Hepatic stellate cell (primary cell): ENCODE measurements around the gene ZNF431.
"Not testable (repeated sequence)": the region's sequence is repeated elsewhere in the genome, so short reads cannot be mapped to it uniquely, and the experiment has no call there.

Experiments
- DNase-seq: peaks from one replicate; pipeline ENCODE4 v3.0.0; 2011; ENCODE audit warnings: low spot score

ZNF431 gene

DNA sequence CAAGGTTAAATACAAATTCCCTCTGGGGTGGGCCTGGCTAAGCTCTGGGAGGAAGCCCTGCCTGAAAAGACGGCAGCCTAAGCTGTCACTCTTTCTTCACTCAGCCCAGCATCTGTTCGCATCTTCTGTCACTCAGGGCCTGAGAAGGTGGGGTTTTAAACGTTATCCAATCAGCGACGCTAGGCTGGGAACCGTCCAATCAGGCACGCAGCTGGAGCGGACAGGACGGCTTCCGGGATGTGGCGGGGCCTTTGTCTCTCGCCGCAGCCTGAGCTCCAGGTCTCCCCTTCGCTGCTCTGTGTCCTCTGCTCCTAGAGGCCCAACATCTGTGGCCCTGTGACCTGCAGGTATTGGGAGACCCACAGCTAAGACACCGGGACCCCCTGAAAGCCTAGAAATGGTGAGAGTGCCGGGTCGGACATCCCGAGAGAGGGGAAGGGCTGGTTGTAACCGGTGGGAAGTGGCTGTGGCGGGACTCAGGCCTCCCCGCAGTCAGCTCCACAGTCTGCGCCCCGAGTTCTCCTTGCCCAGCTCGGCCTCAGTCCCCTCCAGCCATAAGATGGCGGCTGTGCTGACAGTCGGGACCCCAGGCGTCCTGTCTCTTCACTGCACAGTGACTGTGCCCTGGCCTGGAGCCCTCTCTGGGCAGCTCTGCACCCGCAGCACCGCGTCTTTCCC lies at the start of gene ZNF431:
Gene ZNF431 (plus strand): TSS at position 254 of the 678 bp plus-strand sequence. CDS start 144 bp downstream, at position 398.
- DNase-seq = peak; percentile 86

DNA sequence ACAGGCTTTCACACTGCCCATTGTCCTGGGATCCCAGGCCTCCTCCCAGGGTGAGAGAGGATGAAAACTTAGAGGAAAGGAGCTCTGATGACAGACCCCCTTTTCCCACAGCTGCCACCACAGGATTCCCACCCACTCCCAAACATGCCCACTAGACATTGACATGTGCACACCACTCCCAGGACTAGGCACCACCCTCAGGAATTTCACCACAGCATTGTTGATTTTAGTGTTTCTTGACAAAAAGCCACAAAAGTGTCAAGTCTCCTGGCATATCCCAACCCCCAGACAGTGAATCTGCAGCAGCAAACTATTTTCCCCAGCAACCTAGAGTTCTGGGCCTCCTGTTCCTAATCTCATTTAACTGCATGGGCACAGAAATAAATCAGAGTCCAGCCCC lies 49.7 kb upstream of the ZNF431 start:
- no peak for DNase-seq

GRCh38 chr19:21094347-21095025 lies 47.4 kb upstream of the ZNF431 start:
- no peak for DNase-seq

GRCh38 chr19:21098291-21098690 lies 43.5 kb upstream of the ZNF431 start:
- no peak for DNase-seq

DNA sequence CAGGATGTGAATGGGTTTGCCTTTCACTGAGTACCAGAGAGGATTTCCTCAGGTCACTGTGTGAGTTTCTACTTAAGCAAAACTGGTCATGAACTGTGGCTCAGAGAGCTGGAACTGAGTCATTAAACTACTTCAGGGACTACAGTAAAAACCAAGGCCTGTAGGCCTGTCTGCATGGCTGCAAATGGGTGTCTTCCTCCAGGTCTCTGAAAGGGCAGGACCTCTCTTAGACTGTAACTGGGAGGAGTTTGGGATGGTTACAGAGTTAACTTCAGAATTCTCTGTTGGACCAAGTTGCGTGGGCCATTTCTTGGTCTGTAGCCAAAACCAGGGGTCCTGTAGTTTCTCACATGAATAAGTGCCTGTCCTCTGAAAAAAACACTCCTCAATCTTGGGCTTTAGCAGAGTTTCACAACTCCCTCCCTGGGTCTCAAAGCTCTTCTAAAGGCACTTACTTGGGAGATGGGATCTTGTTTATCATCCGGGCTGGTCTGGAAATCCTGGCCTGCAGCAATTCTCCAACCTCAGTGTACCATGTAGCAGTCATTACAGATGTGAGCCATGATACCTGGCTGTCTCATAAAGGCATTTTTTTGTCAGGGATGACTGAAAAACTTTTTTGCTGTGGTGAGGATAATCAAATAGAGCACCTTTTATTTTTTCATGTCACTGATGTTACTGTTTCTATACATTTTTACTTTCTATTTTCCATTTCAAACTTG lies 40.2 kb upstream of the ZNF431 start:
- no peak for DNase-seq

DNA sequence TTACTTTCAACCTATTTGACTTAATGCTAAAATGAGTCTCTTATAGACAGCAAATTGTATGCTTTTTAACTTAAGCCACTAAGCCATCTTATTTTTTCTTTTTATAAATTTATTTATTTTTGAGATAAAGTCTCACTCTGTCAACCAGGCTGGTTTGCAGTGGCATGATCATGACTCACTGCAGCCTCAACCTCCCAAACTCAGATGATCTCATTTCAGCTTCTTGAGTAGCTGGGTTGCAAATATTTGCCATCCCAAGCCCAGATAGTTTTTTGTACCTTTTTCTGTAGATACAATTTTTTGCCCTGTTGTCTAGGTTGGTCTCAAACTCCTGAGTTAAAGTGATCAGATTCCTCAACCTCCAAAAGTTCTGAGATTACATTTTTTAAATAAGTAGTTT lies 32.7 kb upstream of the ZNF431 start:
- no peak for DNase-seq

DNA sequence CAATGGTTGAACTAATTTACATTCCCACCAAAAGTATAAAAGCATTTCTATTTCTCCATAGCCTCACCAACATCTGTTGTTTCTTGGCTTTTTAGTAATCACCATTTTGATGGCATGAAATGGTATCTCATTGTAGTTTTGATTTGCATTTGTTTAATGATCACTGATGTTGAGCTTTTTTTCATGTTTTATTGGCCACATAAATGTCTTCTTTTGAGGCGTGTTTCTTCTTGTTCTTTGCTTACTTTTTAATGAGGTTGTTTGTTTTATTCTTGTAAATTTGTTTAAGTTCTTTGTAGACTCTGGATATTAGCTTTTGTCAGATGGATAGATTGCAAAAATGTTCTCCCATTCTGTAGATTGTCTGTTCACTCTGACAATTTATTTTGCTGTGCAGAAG lies 31.7 kb upstream of the ZNF431 start:
- DNase-seq = no peak

DNA sequence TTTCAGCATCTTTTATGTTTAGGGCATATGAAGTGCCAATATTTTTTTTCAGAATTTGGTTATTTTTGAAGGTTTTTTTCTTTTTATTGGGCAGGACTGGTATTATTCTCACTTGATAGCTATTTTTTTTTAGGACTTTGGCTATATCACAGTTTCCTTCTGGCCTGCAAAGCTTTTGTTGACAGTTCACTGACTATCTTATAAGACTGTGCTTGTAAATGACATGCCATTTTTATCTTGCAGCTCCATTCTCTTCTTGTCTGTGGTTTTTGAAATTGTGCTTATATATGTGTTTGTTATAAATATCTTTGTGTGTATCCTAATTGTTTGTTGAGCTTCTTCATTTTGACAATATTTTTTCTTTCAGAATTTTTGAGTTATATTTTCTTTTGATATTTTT lies 26.4 kb upstream of the ZNF431 start:
- DNase-seq = no peak

GRCh38 chr19:21117041-21117907 lies 24.6 kb upstream of the ZNF431 start:
- DNase-seq = no peak

GRCh38 chr19:21126078-21126477 lies 15.8 kb upstream of the ZNF431 start:
- no peak for DNase-seq

DNA sequence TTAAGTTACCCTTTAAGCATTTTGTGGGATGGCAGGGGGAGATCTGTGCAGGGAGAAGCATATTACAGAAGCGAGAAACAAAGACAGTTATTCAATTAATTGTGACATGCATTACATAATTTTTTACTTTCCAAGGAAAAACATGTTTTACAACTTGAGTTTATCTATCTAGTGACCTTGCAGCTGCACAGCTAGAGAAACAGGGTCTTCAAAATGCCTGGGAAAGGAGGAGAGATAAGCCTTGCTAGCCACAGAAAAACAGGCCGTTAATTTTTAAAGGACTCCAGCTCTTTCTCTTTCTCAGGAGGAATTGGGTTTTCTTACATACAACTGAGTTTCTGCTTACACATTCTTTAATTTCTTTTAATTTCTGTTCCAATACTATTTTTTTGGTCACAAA lies 14.8 kb upstream of the ZNF431 start:
- DNase-seq = no peak

DNA sequence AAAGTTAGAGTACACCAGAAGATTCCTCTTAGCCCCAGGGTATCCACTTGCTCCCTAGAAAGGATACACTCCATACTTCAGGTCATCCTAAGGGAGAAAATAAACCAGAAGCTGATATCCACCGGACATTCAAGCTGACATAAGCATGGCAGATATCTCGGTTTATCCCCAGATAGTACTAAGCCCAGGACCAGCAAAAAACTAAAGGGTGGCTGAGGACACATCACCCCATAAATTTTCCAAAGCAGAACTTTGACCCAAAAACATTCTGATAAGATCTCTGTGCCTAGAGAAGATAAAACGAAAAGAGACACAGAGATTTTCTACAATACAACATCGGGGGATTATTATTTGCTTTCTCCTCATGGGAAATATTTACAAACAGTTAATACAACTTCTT lies 13.9 kb upstream of the ZNF431 start:
- no peak for DNase-seq

DNA sequence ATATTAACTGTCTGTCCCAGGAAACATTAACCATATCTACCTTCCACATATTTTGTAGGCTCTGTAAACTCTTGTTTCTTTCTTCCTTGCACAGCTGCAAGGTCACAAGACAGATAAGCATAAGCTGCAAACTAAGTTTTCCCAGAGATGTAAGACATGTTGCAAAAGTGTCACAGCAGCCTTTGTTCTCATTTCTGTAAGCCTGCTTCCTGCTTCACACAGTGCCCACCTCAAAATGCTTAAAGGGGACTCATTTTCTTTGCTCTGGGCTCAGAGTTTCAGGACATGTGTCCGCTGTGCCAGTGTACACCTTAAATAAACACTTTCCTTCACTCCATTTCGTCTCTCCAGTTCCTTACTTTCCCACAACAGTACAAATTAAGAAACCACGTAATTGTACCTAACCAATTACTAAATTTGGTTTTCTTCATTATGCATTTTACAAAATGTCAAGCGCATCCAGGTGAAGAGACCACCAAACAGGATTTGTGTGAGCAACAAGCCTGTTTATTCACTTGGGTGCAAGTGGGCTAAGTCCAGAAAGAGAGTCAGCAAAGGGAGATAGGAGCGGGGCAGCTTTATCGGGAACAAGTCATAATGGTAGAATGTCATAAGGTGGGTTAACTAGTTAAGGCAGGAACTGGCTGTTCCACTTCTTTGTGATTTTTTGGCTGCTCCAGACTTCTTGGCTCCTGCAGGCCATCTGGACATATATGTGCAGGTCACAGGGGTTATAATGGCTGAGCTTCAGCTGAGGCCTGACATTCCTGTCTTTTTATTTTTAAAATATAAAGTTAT lies 12.7 kb upstream of the ZNF431 start:
- no peak for DNase-seq

- DNase-seq = no peak
These were observed 11.6 kb upstream of the ZNF431 start for GRCh38 chr19:21130097-21130775.

DNA sequence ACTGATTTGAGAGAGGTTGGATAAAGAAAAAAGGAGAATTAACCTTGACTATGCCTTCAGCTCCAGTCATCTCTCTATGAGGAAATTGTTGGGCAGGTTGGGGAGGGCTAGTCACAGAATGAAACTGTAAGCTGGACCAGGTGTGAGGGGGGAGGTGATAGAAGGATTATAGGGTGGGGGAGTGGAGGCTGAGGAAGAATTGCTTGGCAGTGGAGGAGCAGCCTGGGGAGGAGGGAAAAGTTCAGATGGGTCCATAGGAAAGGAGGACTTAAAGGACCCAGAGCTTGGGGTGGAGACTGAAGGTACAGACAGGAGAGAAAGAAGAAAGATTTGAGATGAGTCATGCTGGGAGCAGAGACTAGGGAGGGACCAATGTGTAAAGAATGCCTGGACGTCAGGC lies 8.2 kb upstream of the ZNF431 start:
- no peak for DNase-seq

DNA sequence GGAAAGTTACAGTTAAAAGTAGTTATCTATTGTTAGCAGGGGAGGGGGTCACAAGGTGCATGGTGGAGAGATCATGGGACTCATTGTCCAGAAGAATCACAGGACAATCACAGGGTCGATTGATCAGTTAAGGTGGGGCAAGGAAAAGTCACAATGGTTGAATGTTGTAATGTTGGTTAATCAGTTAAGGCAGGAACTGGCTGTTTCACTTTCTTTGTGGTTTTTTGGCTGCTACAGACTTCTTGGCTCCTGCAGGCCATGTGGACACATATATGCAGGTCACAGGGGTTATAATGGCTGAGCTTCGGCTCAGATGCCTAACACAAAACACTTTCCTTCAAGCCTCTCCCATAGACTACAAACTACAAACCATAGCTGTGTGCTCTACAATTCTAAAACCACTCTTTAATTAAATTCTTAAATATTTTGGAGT lies 6.9 kb upstream of the ZNF431 start:
- DNase-seq = no peak

DNA sequence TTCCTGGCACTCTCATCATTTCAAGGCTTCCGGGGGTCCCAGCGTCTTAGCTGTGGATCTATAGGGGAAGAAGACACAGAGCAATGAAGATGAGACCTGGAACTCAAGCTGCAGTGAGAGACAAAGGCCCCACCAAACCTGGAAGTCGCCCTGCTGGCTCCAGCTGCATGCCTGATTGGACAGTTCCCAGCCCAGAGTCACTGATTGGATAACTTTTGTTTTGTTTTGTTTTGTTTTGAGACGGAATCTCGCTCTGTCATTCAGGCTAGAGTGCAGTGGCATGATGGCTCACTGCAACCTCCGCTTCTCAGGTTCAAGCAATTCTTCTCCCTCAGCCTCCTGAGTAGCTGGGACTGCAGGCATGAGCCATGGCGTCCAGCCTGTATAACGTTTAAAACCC lies 6.4 kb upstream of the ZNF431 start:
- no peak for DNase-seq

- DNase-seq = no peak
These were observed 3.7 kb upstream of the ZNF431 start for GRCh38 chr19:21138130-21138529.

- DNase-seq = not testable (repeated sequence)
These were observed 834 bp upstream of the ZNF431 start for GRCh38 chr19:21141006-21141405.

- no peak for DNase-seq
These were observed 1.6 kb downstream of the ZNF431 start for GRCh38 chr19:21143428-21143827.

DNA sequence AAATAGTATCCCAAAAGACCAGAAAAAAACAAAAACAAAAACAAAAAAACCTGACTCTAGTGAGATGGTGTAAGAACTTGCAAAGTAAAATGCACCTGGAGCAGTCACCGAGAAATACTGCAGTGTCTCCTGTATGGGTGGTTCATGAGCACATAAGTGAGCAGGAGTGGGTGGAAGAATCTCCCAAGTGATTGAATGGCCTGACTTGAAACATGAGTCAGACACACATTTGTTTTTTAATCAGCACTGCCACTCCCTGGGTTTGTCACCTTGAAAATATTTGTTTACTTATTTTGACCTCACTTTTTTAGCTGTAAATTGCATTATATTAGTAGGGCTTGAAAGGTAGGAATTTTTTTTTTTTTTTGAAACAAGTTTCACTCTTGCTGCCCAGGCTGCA lies 2.0 kb downstream of the ZNF431 start:
- no peak for DNase-seq
